Trophoblast cell (in vitro differentiated cells and primary cell): ENCODE data around the gene TRIP12.
"Not testable (repeated sequence)": the region's sequence is repeated elsewhere in the genome, so short reads cannot be mapped to it uniquely, and the experiment has no call there.

ENCODE experiments used
- DNase-seq, 2 donors: peaks; one replicate each; pipeline ENCODE4 v3.0.0-alpha.2; 2016
- H2AFZ ChIP-seq: 2 replicates; pipeline ENCODE4 v1.6.1; 2013; ENCODE audit warnings: low read length, moderate library complexity, mild to moderate bottlenecking; ENCODE audit not compliant: insufficient read depth, poor library complexity
- H2AK5ac ChIP-seq: 2 replicates; pipeline ENCODE4 v1.6.1; 2013; ENCODE audit warnings: mild to moderate bottlenecking, low read length
- H2BK120ac ChIP-seq: 2 replicates; pipeline ENCODE4 v1.6.1; 2013; ENCODE audit warnings: low read length, mild to moderate bottlenecking, moderate library complexity; ENCODE audit not compliant: insufficient read depth, poor library complexity
- H2BK12ac ChIP-seq: 2 replicates; pipeline ENCODE4 v1.6.1; 2013; ENCODE audit warnings: mild to moderate bottlenecking, low read length, moderate library complexity
- H2BK5ac ChIP-seq: 2 replicates; pipeline ENCODE4 v1.6.1; 2013; ENCODE audit warnings: low read length, low read depth, moderate library complexity, mild to moderate bottlenecking; ENCODE audit not compliant: poor library complexity
- H3K14ac ChIP-seq: 2 replicates; pipeline ENCODE4 v1.6.1; 2013; ENCODE audit warnings: mild to moderate bottlenecking, low read length
- H3K18ac ChIP-seq: 2 replicates; pipeline ENCODE4 v1.6.1; 2013; ENCODE audit warnings: mild to moderate bottlenecking, low read length
- H3K23ac ChIP-seq: 2 replicates; pipeline ENCODE4 v1.6.1; 2013; ENCODE audit warnings: low read length
- H3K27ac ChIP-seq: 2 replicates; pipeline ENCODE4 v1.5.1; 2013; ENCODE audit warnings: low read depth, mild to moderate bottlenecking, inconsistent platforms, low read length, moderate library complexity
- H3K27me3 ChIP-seq: 2 replicates; pipeline ENCODE4 v1.6.1; 2013; ENCODE audit warnings: inconsistent platforms, mild to moderate bottlenecking, low read length, moderate library complexity; ENCODE audit not compliant: insufficient read depth
- H3K36me3 ChIP-seq, 2 experiments: 1 replicate in 1 of 2; 2 replicates in 1 of 2; pipeline ENCODE4 v1.6.1; 2013; ENCODE audit warnings: low read length in 2 of 2, mild to moderate bottlenecking in 2 of 2, moderate library complexity in 1 of 2; ENCODE audit not compliant: insufficient read depth in 2 of 2, control insufficient read depth in 1 of 2
- H3K4ac ChIP-seq: 2 replicates; pipeline ENCODE4 v1.6.1; 2013; ENCODE audit warnings: low read depth, mild to moderate bottlenecking, low read length, moderate library complexity
- H3K4me1 ChIP-seq, 2 experiments: 1 replicate in 1 of 2; 2 replicates in 1 of 2; pipeline ENCODE4 v1.6.1; 2013; ENCODE audit warnings: low read length in 2 of 2, mild to moderate bottlenecking in 2 of 2, moderate library complexity in 1 of 2; ENCODE audit not compliant: insufficient read depth in 2 of 2, control insufficient read depth in 1 of 2
- H3K4me2 ChIP-seq: 2 replicates; pipeline ENCODE4 v1.6.1; 2013; ENCODE audit warnings: inconsistent platforms, mild to moderate bottlenecking, low read length, moderate library complexity
- H3K4me3 ChIP-seq: 2 replicates; pipeline ENCODE4 v1.5.1; 2013; ENCODE audit warnings: mild to moderate bottlenecking, low read depth, low read length, inconsistent platforms
- H3K79me1 ChIP-seq: one replicate; pipeline ENCODE4 v1.6.1; 2013; ENCODE audit warnings: low read length
- H3K79me2 ChIP-seq: 2 replicates; pipeline ENCODE4 v1.6.1; 2013; ENCODE audit warnings: low read length, mild to moderate bottlenecking; ENCODE audit not compliant: control insufficient read depth, insufficient read depth, poor library complexity
- H3K9ac ChIP-seq: 2 replicates; pipeline ENCODE4 v1.6.1; 2013; ENCODE audit warnings: mild to moderate bottlenecking, low read length
- H3K9me3 ChIP-seq: 2 replicates; pipeline ENCODE4 v1.6.1; 2013; ENCODE audit warnings: low read depth, mild to moderate bottlenecking, control low read depth, inconsistent platforms, low read length; ENCODE audit not compliant: insufficient read depth
- H4K12ac ChIP-seq: 2 replicates; pipeline ENCODE4 v1.6.1; 2013; ENCODE audit warnings: low read depth, mild to moderate bottlenecking, low read length, moderate library complexity
- H4K8ac ChIP-seq: 2 replicates; pipeline ENCODE4 v1.6.1; 2013; ENCODE audit warnings: low read depth, mild to moderate bottlenecking, low read length, moderate library complexity
- H4K91ac ChIP-seq: one replicate; pipeline ENCODE4 v1.6.1; 2013; ENCODE audit warnings: low read depth, mild to moderate bottlenecking, low read length, moderate library complexity
- WGBS: extraction: QIAGEN DNeasy Blood & Tissue Kit; methylation state at CpG from one replicate; pipeline ENCODE4 v1.1.7; 2013; ENCODE audit warnings: missing lambda C conversion rate; ENCODE audit not compliant: insufficient read length, insufficient coverage; ENCODE audit errors: extremely low coverage; 5-methylcytosine and 5-hydroxymethylcytosine counted together

The TRIP12 gene

DNA sequence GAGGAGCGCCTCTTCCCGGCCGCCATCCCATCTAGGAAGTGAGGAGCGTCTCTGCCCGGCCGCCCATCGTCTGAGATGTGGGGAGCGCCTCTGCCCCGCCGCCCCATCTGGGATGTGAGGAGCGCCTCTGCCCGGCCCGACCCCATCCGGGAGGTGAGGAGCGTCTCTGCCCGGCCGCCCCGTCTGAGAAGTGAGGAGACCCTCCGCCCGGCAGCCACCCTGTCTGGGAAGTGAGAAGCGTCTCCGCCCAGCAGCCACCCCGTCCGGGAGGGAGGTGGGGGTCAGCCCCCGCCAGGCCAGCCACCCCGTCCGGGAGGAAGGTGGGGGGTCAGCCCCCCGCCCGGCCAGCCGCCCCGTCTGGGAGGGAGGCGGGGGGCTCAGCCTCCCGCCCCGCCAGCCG, 179.1 kb downstream of the TRIP12 start:
- H3K36me3 ChIP-seq, H3K79me1 ChIP-seq, H2BK12ac ChIP-seq, H3K23ac ChIP-seq, H3K14ac ChIP-seq, H3K4me1 ChIP-seq, H3K18ac ChIP-seq, H4K91ac ChIP-seq, H3K27ac ChIP-seq, H2AFZ ChIP-seq, H3K9ac ChIP-seq, DNase-seq, H4K8ac ChIP-seq, H2BK120ac ChIP-seq, H2AK5ac ChIP-seq, H2BK5ac ChIP-seq, H3K9me3 ChIP-seq, H3K4ac ChIP-seq, H4K12ac ChIP-seq, H3K4me2 ChIP-seq, H3K4me3 ChIP-seq, H3K79me2 ChIP-seq, H3K27me3 ChIP-seq: not testable (repeated sequence)
- WGBS: no CpG with 5 or more reads among the region's 35 CpGs

DNA sequence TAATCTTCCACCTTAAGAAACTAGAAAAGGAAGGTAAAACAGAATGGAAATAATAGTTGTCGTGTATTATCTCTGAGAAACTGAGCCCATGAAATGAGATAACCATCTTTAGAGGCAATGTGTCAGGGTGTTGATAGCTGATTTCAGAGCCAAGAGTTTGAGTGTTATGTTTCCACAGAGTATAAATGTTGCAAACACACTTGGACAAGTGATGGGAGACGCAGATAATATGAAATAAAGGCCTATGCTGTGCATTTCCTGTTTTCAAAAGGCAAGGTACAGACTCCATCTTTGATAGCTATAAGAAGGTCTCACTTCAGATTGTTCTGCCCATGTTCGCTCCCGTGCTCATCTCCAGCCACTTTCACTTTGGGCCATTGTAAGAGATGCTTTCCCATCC, 181.5 kb downstream of the TRIP12 start:
- Histone ChIP-seq H4K12ac (no peak overlapping the region), H3K14ac (no peak overlapping the region), H2AK5ac (no peak overlapping the region), H3K27me3 (no peaks in the 10 kb centered on the region), H3K4me3 (no peak overlapping the region), H4K91ac (no peak overlapping the region), H3K18ac (no peak overlapping the region), H3K27ac (no peak overlapping the region), H3K4ac (no peak overlapping the region), H3K9ac (no peak overlapping the region), H3K36me3 (peaks cover 0 to 1% of the 10 kb centered on the region in 2 experiments), H2BK5ac (no peak overlapping the region), H3K9me3 (peaks cover 8% of the 10 kb centered on the region), H2BK12ac (no peak overlapping the region), H3K4me2 (no peak overlapping the region), H3K79me1 (no peaks in the 10 kb centered on the region), H4K8ac (no peak overlapping the region), H2BK120ac (no peak overlapping the region), H3K23ac (no peak overlapping the region), H3K4me1 (no peaks in the 10 kb centered on the region), H2AFZ (no peak overlapping the region), H3K79me2 (no peaks in the 10 kb centered on the region)
- no peak for DNase-seq
- no CpG with 5 or more reads among the region's 4 CpGs for WGBS

DNA sequence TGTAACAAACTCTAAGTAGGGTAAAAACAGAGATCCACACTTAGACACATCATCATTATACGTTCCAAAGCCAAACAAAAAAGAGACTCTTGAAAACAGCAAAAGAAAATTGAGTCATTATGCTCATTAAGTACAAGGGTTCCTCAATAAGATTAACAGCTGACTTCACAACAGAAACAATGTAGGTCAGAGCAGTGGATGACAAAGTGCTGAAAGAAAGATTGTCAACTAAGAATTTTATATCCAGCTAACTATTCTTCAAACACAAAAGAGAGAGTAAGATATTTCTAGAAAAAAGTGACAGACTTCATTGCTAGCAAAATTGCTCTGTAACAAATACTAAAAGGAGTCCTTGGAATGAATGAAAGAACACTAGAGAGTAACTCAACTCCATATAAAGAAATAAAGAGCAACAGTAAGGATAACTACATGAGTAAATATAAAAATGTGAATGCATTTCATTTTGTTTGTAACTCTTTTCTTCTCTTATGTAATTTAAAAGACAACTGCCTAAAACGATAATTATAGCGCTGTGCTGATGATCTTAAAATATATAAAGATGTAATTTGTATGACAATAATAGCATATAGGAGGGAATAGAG, 183.7 kb downstream of the TRIP12 start:
- peaks cover 6 to 9% of the 10 kb centered on the region in 2 experiments for H3K4me1 ChIP-seq
- no peak overlapping the region for H3K4me3 ChIP-seq
- no peak overlapping the region for H2BK120ac ChIP-seq
- DNase-seq: no peak
- no peak overlapping the region for H3K4ac ChIP-seq
- no peak overlapping the region for H3K4me2 ChIP-seq
- H2BK5ac ChIP-seq: no peak overlapping the region
- H3K27ac ChIP-seq: no peak overlapping the region
- no peak overlapping the region for H3K14ac ChIP-seq
- no CpG with 5 or more reads among the region's 3 CpGs for WGBS
- peaks cover 0 to 1% of the 10 kb centered on the region in 2 experiments for H3K36me3 ChIP-seq
- no peak overlapping the region for H3K23ac ChIP-seq
- no peaks in the 10 kb centered on the region for H3K27me3 ChIP-seq
- H4K91ac ChIP-seq: no peak overlapping the region
- H4K12ac ChIP-seq: no peak overlapping the region
- H3K18ac ChIP-seq: no peak overlapping the region
- no peaks in the 10 kb centered on the region for H3K79me1 ChIP-seq
- H4K8ac ChIP-seq: no peak overlapping the region
- H2BK12ac ChIP-seq: no peak overlapping the region
- H3K9me3 ChIP-seq: peaks cover 8% of the 10 kb centered on the region
- no peaks in the 10 kb centered on the region for H3K79me2 ChIP-seq
- no peak overlapping the region for H2AK5ac ChIP-seq
- H3K9ac ChIP-seq: no peak overlapping the region
- H2AFZ ChIP-seq: no peak overlapping the region

DNA sequence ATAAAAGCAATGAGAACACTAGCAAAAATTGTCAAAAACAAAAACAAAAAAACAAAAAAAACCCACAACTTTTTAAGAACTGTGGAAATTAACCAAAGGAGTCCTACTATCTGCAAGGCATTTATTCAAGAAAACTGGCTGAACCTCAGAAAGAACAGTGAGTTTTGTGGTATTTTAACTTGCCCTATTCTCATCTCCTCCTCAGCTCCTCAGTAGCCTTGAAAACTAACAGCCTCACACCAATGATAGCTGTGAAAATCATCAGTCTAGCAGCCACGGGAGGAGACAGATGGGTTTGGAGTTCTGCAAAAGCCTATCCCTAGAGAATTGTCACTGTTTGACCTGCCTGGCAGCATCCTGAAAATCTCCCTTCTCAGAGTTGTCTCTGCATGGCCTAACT, 187.4 kb downstream of the TRIP12 start:
- no CpG with 5 or more reads among the region's 1 CpG for WGBS
- Histone ChIP-seq H3K9me3 (peaks cover 5% of the 10 kb centered on the region), H2BK5ac (no peak overlapping the region), H2BK120ac (no peak overlapping the region), H3K18ac (no peak overlapping the region), H3K4me2 (no peak overlapping the region), H4K12ac (no peak overlapping the region), H3K36me3 (no peaks in the 10 kb centered on the region), H3K23ac (no peak overlapping the region), H3K4me1 (peaks cover 6 to 9% of the 10 kb centered on the region in 2 experiments), H3K9ac (no peak overlapping the region), H3K4me3 (no peak overlapping the region), H2AFZ (no peak overlapping the region), H3K27me3 (no peaks in the 10 kb centered on the region), H3K79me2 (no peaks in the 10 kb centered on the region), H4K8ac (no peak overlapping the region), H2BK12ac (no peak overlapping the region), H2AK5ac (no peak overlapping the region), H3K14ac (no peak overlapping the region), H3K4ac (no peak overlapping the region), H3K79me1 (no peaks in the 10 kb centered on the region), H3K27ac (no peak overlapping the region), H4K91ac (peak overlapping the region; percentile 22)
- no peak for DNase-seq
